Glomerular endothelial cell (primary cell): ENCODE results near the gene NTNG1. TPM values are rescaled to one million over a fixed set of nuclear protein-coding genes. Genes with fewer than 3 reads are reported as not detected.

Experiments used
- DNase-seq: peaks from one replicate; pipeline ENCODE4 v3.0.0-alpha.2; 2011; ENCODE audit warnings: low read depth, low spot score; ENCODE audit errors: extremely low read depth
- total RNA-seq: library from RNA; depleted of rRNA; stranded (reverse); fragments of >200 nt; gene quantifications from 2 replicates; pipeline ENCODE4 v1.2.3, GENCODE V29; 2015

NTNG1 gene
- total RNA-seq, 1 donor from 2014 or later, result 25.8 TPM

DNA sequence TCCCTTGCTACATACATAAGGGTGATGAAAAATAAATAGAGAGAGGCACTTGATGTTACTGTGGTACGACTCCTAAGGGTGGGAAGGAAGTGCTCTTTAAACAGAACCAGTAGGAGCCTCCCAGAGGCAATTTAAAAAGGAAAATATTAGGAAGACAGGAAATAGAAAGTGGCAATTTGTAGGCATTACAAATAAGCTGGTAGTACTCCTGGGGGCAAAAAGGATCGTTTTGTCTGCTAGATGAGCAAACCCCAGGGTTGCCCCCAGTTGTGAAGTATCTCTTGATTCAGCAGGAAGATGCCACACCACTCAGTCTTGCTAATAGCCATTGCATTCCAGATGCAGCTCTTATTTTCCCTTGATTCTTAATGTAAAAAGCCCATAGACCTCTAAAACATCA is 303.0 kb downstream of the NTNG1 start:
- no peak for DNase-seq

DNA sequence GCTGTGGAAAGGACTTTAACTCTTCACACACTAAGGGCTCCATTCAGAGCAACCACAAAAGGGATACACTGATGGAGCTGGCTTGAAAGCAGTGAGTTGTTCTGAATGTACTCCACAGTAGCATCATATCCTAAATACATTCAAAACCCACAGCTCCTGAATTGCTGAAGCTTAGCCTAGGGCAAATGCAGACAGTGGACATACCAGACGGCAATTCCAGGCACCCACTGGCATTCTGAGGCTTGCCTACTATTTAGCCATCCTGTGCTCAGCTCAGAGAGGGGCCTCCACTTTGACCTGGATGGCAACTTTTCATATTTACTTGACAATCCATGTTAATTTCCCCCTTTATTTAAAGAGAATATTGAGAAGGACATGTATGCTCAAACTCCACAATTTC is 303.5 kb downstream of the NTNG1 start:
- no peak for DNase-seq

DNA sequence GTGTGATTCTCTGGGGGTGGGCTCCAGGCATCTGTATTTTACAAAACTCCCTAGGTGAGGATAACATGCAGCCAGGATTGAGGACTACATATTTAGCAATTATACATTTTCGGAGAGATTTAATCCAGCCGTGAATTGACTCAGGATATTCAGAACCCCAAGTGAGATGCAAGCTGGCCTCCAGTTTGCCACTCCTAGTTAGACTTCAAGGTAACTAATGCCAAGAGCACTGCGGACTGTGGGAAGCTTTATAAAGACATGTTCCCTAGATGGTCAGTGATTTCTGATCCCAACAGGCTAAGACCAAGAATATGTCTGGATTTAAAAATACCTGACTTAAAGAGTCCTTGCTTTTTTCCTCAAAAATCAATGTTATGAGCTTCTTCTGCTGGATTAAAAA is 308.5 kb downstream of the NTNG1 start:
- DNase-seq, result no peak

DNA sequence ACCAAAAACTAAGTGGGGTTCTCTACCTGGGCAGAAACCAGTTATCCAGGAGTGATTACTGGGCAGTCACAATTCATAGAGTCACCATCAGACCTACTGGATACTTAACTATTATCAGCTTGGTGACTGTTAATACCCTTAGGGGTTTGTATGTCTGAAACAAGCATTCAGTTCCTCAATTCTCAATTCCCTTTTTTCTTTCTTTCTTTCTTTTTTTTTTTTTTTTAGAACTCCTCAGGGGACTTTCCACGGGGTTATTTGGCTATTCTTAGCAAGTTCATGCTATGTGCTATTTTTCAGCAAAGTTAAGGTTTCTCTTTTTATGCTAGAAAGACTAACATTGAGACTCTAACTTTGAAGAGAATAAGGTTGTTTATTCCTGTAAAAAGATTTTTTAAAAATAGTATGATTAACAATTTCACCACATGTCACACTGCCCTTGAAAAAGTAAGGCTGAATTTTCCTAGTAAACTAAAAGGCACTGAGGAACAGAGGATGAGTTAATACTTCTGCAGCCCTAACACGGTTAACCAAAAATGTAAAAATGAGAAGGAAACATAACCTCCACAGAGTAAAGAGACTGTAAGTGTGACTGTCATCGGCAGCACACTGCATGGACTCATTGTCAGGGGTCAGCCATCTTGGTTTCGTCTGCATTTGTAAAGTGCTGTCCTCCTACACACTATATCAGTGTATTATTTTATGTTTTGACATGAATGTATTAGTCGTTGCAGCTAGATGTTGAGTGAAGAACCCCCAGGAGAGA is 310.2 kb downstream of the NTNG1 start:
- no peak for DNase-seq

- DNase-seq, result no peak
Measured at GRCh38 chr1:107451715-107452114, 310.9 kb downstream of the NTNG1 start.

- DNase-seq, result no peak
Measured at GRCh38 chr1:107454791-107455190, 314.0 kb downstream of the NTNG1 start.

DNA sequence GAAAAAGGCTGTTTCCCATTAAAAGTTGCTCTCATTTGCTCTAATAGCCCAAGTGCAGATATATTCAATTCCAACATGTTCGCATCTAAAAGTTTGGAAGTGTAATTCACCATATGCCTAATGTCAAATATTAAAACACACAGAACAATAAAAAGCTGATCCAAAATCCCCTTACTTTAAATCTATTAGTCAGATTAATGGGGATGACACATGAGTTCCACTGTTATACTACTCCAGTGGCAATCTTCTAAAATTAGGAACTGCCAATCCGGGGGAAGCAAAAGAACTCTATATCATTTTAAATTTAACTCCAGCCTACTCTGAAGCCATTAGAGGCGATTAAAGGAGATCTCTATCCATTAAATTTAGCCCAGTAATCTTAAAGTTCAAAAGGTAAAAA is 317.1 kb downstream of the NTNG1 start:
- DNase-seq, result no peak

DNA sequence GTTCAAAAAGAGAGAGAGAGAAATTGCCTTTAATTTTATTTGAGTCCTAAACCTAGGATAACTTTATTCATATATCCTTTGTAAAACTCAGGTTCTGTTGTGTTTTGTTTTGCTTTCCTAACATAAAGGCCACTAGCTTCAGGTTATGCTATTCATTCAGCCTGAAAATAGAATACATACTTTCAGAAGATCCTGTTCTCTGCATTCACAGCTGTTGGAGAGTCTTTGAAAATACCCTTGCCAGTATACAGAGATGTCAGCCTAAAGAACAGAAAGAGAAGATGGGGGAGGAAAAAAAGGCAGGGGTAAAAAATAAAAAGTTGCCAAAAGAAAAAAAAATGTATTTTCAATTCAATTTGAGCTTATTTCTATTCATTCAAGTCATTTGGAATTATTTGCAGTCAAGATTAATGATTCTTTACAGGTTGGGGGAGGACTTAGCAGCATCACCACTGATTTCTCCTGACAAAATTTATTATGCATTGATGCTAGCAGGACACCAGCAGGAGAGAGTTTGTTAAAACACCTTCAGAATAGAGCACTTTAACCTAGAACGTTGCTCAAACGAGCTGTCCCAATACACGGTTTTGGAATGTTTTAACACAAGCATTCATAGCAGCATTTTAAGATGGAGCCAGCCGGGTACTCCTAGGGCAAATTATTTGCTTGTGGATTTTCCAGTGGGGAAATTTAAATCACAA is 318.5 kb downstream of the NTNG1 start:
- DNase-seq, result no peak

DNA sequence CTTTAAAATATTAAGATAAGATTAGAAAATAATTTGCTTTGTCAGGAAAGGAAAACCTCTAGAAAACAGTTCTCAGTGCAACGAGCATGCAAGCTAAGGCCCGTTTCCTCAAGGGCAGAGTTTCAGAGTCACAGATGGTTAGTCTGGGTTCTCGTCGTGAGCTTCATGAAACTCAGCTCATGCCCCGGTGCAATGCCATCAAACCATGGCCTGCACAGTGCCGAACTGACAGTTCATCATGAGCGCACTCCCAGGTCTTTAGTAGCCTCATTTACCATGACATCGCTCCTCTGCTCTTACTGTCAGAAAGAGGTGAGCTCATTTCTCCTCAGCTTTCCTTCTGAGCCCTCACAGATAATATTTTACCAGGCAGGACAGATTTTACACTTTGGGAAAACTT is 319.2 kb downstream of the NTNG1 start:
- no peak for DNase-seq

DNA sequence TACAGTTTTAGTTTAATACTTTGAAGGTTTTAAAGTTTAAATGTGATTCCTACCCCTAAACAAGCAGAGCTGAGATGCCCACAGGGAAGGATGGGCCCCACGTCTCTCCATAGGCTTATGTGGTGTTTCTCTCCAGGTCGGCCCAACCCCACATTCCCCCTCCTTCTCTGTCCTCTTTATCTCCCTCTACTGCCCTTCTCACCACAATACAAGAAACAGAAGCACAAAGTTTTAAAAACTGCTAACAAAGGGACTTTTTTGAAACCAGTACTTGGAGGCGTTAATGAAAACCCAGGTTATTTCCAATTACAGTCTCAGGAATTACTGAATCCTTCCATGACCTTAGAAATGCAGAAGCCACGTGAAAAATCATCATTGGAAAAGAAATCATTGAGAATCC is 324.0 kb downstream of the NTNG1 start:
- no peak for DNase-seq

DNA sequence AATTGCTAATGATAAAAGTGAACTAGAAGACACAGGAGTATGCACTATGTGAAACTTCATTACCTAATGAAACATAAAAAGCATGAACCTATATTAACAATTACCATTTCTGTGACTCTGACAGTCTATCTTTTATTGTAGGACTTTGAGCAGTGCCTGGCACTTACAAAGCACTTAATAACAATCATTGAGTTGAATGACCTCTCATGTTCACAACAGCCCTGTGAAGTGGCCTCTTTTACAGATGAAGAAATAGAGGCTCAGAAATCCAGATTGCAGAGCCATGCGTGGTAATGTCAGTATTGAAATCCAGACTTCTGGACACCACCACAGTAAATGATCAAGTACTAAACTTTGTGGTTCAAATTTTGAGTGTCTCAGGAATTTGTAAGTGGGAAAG is 326.4 kb downstream of the NTNG1 start:
- no peak for DNase-seq

GRCh38 chr1:107467811-107468210 is 327.0 kb downstream of the NTNG1 start:
- DNase-seq, result no peak

DNA sequence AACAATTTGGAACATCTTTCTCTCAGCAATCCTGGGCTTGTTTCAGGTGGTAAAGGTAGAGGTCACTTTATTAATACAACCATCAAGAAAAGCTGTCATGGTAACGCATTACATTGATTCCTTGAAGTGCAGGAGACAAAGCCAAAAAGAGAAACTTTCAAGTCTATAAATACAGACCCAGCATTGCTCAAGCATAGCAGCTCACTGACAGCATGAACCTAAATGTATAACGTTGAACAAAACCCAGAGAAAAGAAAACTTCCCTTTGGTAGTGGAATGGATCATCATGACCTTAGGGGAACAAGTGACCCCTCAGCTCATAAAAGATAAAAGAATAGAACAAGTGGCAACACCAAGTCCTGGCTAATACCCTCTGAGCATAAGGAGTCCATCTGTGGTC is 332.2 kb downstream of the NTNG1 start:
- no peak for DNase-seq

DNA sequence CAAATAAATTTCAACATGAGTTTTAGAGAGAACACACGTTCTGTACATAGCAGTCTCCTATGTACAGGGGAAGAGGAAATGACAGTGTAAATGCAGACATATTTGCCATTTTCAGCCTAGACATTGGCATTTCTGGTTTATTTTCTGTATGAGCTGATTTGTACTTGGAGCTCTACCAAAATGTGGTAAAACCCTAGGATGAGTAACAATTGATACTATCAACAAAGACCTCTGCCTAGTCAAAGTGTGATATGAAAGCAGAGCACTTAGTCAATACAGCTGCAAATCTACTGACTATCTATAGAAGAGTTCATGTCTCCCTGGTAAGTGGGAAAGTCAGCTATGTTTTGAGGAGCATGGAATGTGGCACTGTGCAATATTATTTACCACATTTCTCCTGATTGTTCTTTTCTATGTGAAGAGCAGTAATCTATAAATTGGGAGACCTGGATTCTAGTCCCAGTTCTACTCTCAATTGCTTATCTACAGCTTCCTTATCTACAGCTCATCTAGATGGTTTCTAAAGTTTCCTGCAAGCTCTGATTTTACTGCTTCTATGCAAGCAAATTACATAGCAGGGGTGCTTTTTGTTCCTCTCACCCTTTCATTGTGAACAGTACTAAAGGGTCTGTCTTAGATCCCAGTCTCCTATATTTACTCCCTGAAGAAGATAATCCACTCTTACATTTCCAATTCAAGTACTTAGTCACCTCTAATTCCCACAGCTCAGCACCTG is 334.2 kb downstream of the NTNG1 start:
- no peak for DNase-seq

GRCh38 chr1:107477233-107477632 is 336.4 kb downstream of the NTNG1 start:
- DNase-seq, result no peak

DNA sequence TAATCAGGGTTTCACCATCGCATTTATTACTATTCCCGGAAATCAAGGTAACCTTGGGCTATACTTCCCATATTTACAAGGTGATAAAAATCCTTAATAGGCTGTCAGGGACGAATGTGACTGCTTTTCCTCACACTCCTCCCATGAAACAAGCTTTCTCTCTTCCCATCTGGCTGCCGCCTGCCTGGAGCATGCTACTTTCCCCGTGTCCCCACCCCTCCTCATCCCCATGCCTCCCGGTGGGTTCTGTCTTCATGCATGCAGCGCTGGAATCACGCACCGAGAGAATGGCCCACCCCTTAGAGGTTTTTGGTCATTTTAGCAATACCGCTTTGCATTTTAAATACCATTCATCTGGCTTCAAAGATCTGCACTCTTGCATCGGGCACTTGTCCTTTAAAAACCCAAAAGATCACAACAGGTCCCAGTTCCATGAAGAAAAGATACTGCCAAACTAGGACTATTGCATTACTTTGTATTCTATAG is 339.1 kb downstream of the NTNG1 start:
- no peak for DNase-seq

DNA sequence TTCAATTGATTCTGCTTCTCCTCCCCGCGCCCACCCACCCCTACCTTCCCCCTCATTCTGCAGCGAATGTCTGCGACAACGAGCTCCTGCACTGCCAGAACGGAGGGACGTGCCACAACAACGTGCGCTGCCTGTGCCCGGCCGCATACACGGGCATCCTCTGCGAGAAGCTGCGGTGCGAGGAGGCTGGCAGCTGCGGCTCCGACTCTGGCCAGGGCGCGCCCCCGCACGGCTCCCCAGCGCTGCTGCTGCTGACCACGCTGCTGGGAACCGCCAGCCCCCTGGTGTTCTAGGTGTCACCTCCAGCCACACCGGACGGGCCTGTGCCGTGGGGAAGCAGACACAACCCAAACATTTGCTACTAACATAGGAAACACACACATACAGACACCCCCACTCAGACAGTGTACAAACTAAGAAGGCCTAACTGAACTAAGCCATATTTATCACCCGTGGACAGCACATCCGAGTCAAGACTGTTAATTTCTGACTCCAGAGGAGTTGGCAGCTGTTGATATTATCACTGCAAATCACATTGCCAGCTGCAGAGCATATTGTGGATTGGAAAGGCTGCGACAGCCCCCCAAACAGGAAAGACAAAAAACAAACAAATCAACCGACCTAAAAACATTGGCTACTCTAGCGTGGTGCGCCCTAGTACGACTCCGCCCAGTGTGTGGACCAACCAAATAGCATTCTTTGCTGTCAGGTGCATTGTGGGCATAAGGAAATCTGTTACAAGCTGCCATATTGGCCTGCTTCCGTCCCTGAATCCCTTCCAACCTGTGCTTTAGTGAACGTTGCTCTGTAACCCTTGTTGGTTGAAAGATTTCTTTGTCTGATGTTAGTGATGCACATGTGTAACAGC is 339.9 kb downstream of the NTNG1 start:
- DNase-seq, result no peak

- DNase-seq, result no peak
Measured at GRCh38 chr1:107481756-107482384, 341.0 kb downstream of the NTNG1 start.

DNA sequence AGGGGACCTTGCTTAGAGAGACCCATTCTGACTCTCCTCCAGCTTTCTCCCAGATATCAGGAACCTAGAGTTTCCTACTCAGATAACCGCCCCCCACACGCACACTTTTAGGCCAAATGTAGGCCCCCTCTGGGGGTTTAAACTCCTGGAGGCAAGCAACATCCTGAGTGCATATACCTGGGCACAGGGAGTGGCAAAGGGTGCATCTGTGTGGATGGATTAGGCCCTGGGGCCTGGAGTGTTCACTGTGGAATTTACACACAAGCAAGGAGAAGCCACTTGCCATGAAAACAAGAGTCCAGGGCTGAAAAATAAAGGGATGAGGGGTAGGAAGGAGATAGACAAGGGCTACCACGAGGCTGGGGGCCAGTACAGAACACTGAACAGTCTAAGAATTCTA is 343.1 kb downstream of the NTNG1 start:
- no peak for DNase-seq

DNA sequence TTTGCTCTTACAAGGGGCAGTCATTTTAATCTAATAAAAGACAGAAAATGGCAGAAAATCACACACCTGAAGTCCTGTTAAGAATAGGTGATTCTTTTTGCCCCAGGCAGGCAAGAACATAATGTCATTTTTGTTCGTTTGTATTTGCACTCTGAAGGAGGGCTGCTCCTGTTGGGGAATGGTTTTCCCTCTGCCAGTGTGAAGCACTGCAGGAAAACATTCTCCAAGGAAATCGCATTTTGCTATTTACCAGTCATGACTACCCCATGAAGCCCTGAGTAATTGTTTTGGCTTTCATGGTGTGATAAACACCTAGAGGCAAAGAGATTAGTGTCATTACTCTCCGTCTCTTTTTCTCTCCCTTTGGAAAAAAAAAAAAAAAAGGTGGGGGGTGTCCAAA is 345.5 kb downstream of the NTNG1 start:
- DNase-seq, result no peak
